CD4-positive, alpha-beta T cell (primary cell): ENCODE results near the gene PTH1R. TPM values are rescaled to one million over a fixed set of nuclear protein-coding genes. Genes with fewer than 3 reads are reported as not detected.

Experiments used
- ATAC-seq: fragments of 200-7000 bp; cut with Tn5 transposase; one replicate; pipeline ENCODE4 v1.10.0; 2022; ENCODE audit warnings: mild to moderate bottlenecking; ENCODE audit not compliant: poor library complexity
- CTCF ChIA-PET: fragments of 350-600 bp; sonication (Branson Sonifier 250); formaldehyde crosslinking; loops from one replicate; lab custom pipeline; 2021; ENCODE audit warnings: antibody characterized with exemption, inconsistent platforms; lab: Charles Lee
- POLR2A ChIA-PET: fragments of 350-600 bp; sonication (Branson Sonifier 250); formaldehyde crosslinking; loops from one replicate; lab custom pipeline; 2021; ENCODE audit warnings: antibody characterized with exemption, inconsistent platforms; lab: Charles Lee
- DNase-seq, 14 experiments: peaks; one replicate each; pipeline ENCODE4 v3.0.0-alpha.2; 2013 to 2020; ENCODE audit warnings: mixed read lengths in 2 of 14
- H3K27ac ChIP-seq, 2 donors: one replicate each; pipeline versions ENCODE4 v1.5.1 to v1.7.0; 2013; ENCODE audit warnings: low read length in 2 of 2, low read depth in 1 of 2, mild to moderate bottlenecking in 1 of 2
- H3K27me3 ChIP-seq, 2 experiments: 1 replicate in 1 of 2; 2 replicates in 1 of 2; pipeline versions ENCODE4 v1.6.1 to v1.7.0; 2013; ENCODE audit warnings: low read length in 2 of 2, control low read depth in 1 of 2, mild to moderate bottlenecking in 1 of 2, moderate library complexity in 1 of 2; ENCODE audit not compliant: insufficient read depth in 2 of 2, control insufficient read depth in 1 of 2
- H3K36me3 ChIP-seq: one replicate; pipeline ENCODE4 v1.6.1; 2013; ENCODE audit warnings: low read length, control low read depth; ENCODE audit not compliant: insufficient read depth
- H3K4me1 ChIP-seq: one replicate; pipeline ENCODE4 v1.6.1; 2013; ENCODE audit warnings: low read length, control low read depth; ENCODE audit not compliant: insufficient read depth
- H3K4me3 ChIP-seq: one replicate; pipeline ENCODE4 v1.5.1; 2013; ENCODE audit warnings: mild to moderate bottlenecking, low read length, moderate library complexity
- H3K9me3 ChIP-seq, 2 experiments: 1 replicate in 1 of 2; 2 replicates in 1 of 2; pipeline versions ENCODE4 v1.6.1 to v1.7.0; 2013; ENCODE audit warnings: low read length in 2 of 2, mild to moderate bottlenecking in 2 of 2, control low read depth in 1 of 2, moderate library complexity in 1 of 2; ENCODE audit not compliant: control insufficient read depth in 1 of 2, insufficient read depth in 1 of 2
- H3K27ac Mint-ChIP-seq: one replicate; pipeline ENCODE4 v1.8.0; 2020; ENCODE audit warnings: mixed read lengths
- H3K27me3 Mint-ChIP-seq: one replicate; pipeline ENCODE4 v1.8.0; 2021; ENCODE audit warnings: mixed read lengths
- H3K36me3 Mint-ChIP-seq: one replicate; pipeline ENCODE4 v1.8.0; 2021; ENCODE audit warnings: low read depth, mixed read lengths
- H3K4me1 Mint-ChIP-seq: one replicate; pipeline ENCODE4 v1.8.0; 2021; ENCODE audit warnings: low read depth, mixed read lengths
- H3K4me3 Mint-ChIP-seq: one replicate; pipeline ENCODE4 v1.8.0; 2020; ENCODE audit warnings: mild to moderate bottlenecking, mixed read lengths
- H3K9me3 Mint-ChIP-seq: one replicate; pipeline ENCODE4 v1.8.0; 2020; ENCODE audit warnings: mixed read lengths
- intact Hi-C, 2 experiments: fragments of 100-400 bp; cut with DNase I in 1 of 2; cut with micrococcal nuclease in 1 of 2; formaldehyde crosslinking; loops; one replicate each; pipeline versions ENCODE4 v1.15.1 to v1.9.0; 2023 to 2025; cut with DNase I, micrococcal nuclease
- total RNA-seq, 174 experiments: library from RNA in 2 of 174; stranded (reverse) in 2 of 174; gene quantifications; one replicate each; pipeline ENCODE4 v1.2.3 and lab custom pipeline; 2021 to 2026
- TF ChIP-seq, protein P1 (sequence below): fragments of 200-600 bp; IDR thresholded peaks from one replicate; pipeline ENCODE4 v1.8.0; 2022; ENCODE audit warnings: antibody characterized with exemption, mild to moderate bottlenecking

The PTH1R gene
- total RNA-seq, 2 experiments from 2014 or later: not detected

DNA sequence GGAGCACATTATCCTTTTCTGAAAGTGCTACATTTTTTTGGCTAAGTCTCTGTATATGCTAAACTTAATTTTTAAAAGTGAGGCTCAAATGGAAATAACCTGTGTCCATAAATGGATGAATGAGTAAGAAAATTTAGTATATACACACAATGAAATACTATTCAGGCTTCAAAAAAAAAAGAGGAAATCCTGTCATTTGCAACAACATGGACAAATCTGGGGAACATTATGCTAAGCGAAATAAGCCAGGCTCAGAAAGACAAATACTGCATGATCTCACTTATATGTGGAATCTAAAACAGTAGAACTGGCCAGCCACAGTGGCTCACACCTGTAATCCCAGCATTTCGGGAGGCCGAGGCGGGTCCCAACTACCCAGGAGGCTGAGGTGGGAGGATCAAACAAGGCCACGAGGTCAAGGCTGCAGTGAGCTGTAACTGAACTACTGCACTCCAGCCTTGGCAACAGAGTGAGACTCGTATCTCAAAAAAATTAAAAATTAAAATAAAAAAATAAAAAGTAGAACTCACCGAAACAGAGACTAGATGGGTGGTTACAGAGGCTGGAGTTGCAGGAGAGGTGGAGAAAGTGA, 73.2 kb downstream of the PTH1R start:
- peak overlapping the region; percentile 50 for H3K27ac Mint-ChIP-seq
- TF ChIP-seq, protein P1, sequence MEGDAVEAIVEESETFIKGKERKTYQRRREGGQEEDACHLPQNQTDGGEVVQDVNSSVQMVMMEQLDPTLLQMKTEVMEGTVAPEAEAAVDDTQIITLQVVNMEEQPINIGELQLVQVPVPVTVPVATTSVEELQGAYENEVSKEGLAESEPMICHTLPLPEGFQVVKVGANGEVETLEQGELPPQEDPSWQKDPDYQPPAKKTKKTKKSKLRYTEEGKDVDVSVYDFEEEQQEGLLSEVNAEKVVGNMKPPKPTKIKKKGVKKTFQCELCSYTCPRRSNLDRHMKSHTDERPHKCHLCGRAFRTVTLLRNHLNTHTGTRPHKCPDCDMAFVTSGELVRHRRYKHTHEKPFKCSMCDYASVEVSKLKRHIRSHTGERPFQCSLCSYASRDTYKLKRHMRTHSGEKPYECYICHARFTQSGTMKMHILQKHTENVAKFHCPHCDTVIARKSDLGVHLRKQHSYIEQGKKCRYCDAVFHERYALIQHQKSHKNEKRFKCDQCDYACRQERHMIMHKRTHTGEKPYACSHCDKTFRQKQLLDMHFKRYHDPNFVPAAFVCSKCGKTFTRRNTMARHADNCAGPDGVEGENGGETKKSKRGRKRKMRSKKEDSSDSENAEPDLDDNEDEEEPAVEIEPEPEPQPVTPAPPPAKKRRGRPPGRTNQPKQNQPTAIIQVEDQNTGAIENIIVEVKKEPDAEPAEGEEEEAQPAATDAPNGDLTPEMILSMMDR: no peak
- no peak for DNase-seq
- Histone ChIP-seq H3K9me3 (no peaks in the 10 kb centered on the region), H3K4me3 (no peak overlapping the region), H3K4me1 (peaks cover 96% of the 10 kb centered on the region), H3K27me3 (no peaks in the 10 kb centered on the region), H3K36me3 (peaks cover 9% of the 10 kb centered on the region), H3K27ac (no peak overlapping the region)
- H3K9me3 Mint-ChIP-seq: no peaks in the 10 kb centered on the region
- peaks cover 17% of the 10 kb centered on the region for H3K36me3 Mint-ChIP-seq
- POLR2A ChIA-PET: no interaction called here
- ATAC-seq: no peak
- intact Hi-C loops: no loop called here
- CTCF ChIA-PET: no interaction called here
- no peaks in the 10 kb centered on the region for H3K27me3 Mint-ChIP-seq
- H3K4me3 Mint-ChIP-seq: no peak overlapping the region
- peaks cover 94% of the 10 kb centered on the region for H3K4me1 Mint-ChIP-seq

DNA sequence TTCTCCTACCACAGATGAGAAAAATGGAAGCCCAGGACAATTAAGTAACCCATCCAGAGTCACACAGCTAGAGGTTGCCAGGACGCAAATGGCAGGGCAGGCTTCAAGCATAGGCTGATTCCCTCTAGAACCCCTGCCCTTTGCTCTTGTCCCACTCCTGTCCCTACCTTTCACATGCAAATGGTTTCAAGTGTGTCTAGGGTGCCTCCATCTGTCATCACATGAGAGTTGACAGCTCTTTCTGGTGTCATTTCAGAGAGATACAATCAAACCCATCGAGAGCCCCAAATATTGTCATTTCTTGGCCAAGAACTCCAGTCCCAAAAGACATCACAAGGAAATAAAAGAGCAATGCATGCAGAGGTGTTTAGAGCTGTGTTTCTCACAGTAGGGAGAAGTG, 75.3 kb downstream of the PTH1R start:
- intact Hi-C loops: no loop called here
- Mint-ChIP-seq H3K4me1 (peaks cover 93% of the 10 kb centered on the region), H3K36me3 (peaks cover 3% of the 10 kb centered on the region), H3K27me3 (no peaks in the 10 kb centered on the region), H3K27ac (peak overlapping the region; percentile 52), H3K9me3 (no peaks in the 10 kb centered on the region), H3K4me3 (peak overlapping the region; percentile 6)
- Histone ChIP-seq H3K9me3 (no peaks in the 10 kb centered on the region), H3K4me1 (peaks cover 95% of the 10 kb centered on the region), H3K36me3 (no peaks in the 10 kb centered on the region), H3K27ac (no peak overlapping the region), H3K4me3 (no peak overlapping the region), H3K27me3 (no peaks in the 10 kb centered on the region)
- DNase-seq (no peak), ATAC-seq (no peak)
- TF ChIP-seq, protein P1: no peak
- POLR2A ChIA-PET: interaction anchor here (1.2 kb wide), 1 partner anchor 275 kb away, joined by 3 read pairs; no protein-coding TSS in a partner anchor
- CTCF ChIA-PET: interaction anchor here (0.9 kb wide), 1 partner anchor 43 kb away, joined by 3 read pairs; no protein-coding TSS in a partner anchor

Other genes starting within 250 kb of the PTH1R start
- gene ALS2CL, start 184.0 kb upstream of the PTH1R start, total RNA-seq: 10 to 100 TPM; 45.8 to 47.6 TPM
- 1 to 10 TPM in 1 of 2 experiments, under 1 TPM in 1; 0.92 to 1.2 TPM for gene TMIE, start 176.3 kb upstream of the PTH1R start, total RNA-seq
- gene PRSS50, start 159.9 kb upstream of the PTH1R start, total RNA-seq: not detected
- gene MYL3, start 14.3 kb upstream of the PTH1R start, total RNA-seq: not detected
- gene CCDC12, start 99.0 kb downstream of the PTH1R start, total RNA-seq: 10 to 100 TPM; 57.5 to 59.5 TPM
- gene NBEAL2, start 101.9 kb downstream of the PTH1R start, total RNA-seq: 100 to 1,000 TPM; 163 to 170 TPM